OCI-LY7 (cell line): ENCODE measurements around the gene RPL27A.

Experiments used
- CTCF ChIP-seq: fragments of 200-600 bp; sonication (generic); conservative IDR thresholded peaks from 2 replicates; pipeline ENCODE4 v1.5.1; 2014; ENCODE audit warnings: mild to moderate bottlenecking, antibody characterized with exemption, low read length, moderate library complexity, mixed read lengths
- EZH2phosphoT487 ChIP-seq: fragments of 200-600 bp; sonication (generic); IDR thresholded peaks from 2 replicates; pipeline ENCODE4 v1.6.1; 2018; ENCODE audit warnings: low read depth, borderline replicate concordance, mild to moderate bottlenecking, mixed run types, antibody characterized with exemption, low read length, moderate library complexity, mixed read lengths

- TF ChIP-seq CTCF (no peak), EZH2phosphoT487 (no peak)
These were observed 21.5 kb downstream of the RPL27A start for GRCh38 chr11:8704136-8704535.
